Measurements from ENCODE around the gene PLEKHJ1. TPM values are rescaled to one million over a fixed set of nuclear protein-coding genes. Genes with fewer than 3 reads are reported as not detected.

Gene PLEKHJ1
- total and polyA plus RNA-seq, 2 of the 13 experiments (the other 11 are each of a cell fraction or from before 2014, with no cell fraction given): 70.5 to 130 TPM

DNA sequence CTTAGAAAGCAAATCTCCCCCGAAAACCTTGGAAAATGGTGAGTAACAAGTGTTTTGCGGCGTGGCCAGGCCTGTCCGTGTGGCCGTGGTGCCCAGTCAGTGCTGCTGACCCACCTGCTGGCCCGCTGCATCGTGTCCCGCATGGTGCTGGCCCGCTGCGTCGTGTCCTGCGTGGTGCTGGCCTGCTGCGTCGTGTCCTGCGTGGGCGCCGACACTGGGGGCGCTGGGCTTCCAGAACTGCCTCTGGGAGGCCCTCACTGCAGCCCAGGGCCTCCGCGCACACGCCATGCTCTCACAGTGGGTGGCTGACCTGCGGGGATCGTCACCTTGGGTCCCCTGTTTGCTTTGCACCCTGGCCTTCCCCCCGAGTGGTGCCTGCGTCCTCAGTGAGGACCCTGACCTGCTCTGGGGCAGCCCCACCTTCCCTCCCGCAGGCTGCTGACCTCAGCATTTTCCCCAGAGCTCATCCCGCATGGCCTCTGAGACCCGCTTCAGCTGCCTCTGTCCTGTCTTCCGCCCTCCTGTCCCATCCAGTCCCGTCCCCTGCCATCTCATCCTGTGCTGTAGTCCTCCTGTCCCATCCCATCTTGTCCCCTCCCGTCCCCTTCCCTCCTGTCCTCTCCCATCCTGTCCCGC, 10.6 kb downstream of the PLEKHJ1 start:
- Histone ChIP-seq H3K27me3 (ENCODE audit: control insufficient read depth in 1 of 2, insufficient read depth in 2 of 2, low read length in 2 of 2) (no peaks in the 10 kb centered on the region), H3K36me3 (replicated peaks in 1 of 2; ENCODE audit: control insufficient read depth in 1 of 2, insufficient read depth in 2 of 2, low read length in 2 of 2) (peaks cover 29 to 61% of the 10 kb centered on the region in 2 experiments; a peak in 4 of 5 replicates), H3K79me2 (ENCODE audit: insufficient read depth, low read length) (no peaks in the 10 kb centered on the region), H2AFZ (ENCODE audit: low read length) (no peak overlapping the region), H3K27ac (ENCODE audit: extremely low read length, insufficient read depth, low read length) (no peak overlapping the region), H3K9me3 (ENCODE audit: low read length) (no peaks in the 10 kb centered on the region), H3K4me3 (replicated peaks in 1 of 3; ENCODE audit: insufficient read depth in 1 of 3, low read depth in 2 of 3, low read length in 3 of 3) (no peak overlapping the region), H3K4me2 (ENCODE audit: low read depth, low read length) (no peak overlapping the region), H3K4me1 (ENCODE audit: insufficient read depth, low read length) (no peaks in the 10 kb centered on the region), H3K9ac (ENCODE audit: insufficient read depth, low read depth, low read length) (no peak overlapping the region), H4K20me1 (ENCODE audit: insufficient read depth, low read length) (no peaks in the 10 kb centered on the region)
- in situ Hi-C loops (cut with HindIII; ENCODE audit: extremely low pct_ligation_motif_present, low pct_unique_long_range_greater_than_20kb): no loop called here
- no peak for ATAC-seq
- no TSS peak for BruUV-seq (replicated peaks)
- DNase-seq (ENCODE audit: low spot score): no peak
- CTCF ChIA-PET (ENCODE audit: low intra/inter-chr PET ratio, low total read pairs): no interaction called here
- TF ChIP-seq SYNCRIP (IDR thresholded peaks at IDR 0.05; ENCODE audit: insufficient read depth, low read depth, low read length): no peak
- TF ChIP-seq, protein P1, sequence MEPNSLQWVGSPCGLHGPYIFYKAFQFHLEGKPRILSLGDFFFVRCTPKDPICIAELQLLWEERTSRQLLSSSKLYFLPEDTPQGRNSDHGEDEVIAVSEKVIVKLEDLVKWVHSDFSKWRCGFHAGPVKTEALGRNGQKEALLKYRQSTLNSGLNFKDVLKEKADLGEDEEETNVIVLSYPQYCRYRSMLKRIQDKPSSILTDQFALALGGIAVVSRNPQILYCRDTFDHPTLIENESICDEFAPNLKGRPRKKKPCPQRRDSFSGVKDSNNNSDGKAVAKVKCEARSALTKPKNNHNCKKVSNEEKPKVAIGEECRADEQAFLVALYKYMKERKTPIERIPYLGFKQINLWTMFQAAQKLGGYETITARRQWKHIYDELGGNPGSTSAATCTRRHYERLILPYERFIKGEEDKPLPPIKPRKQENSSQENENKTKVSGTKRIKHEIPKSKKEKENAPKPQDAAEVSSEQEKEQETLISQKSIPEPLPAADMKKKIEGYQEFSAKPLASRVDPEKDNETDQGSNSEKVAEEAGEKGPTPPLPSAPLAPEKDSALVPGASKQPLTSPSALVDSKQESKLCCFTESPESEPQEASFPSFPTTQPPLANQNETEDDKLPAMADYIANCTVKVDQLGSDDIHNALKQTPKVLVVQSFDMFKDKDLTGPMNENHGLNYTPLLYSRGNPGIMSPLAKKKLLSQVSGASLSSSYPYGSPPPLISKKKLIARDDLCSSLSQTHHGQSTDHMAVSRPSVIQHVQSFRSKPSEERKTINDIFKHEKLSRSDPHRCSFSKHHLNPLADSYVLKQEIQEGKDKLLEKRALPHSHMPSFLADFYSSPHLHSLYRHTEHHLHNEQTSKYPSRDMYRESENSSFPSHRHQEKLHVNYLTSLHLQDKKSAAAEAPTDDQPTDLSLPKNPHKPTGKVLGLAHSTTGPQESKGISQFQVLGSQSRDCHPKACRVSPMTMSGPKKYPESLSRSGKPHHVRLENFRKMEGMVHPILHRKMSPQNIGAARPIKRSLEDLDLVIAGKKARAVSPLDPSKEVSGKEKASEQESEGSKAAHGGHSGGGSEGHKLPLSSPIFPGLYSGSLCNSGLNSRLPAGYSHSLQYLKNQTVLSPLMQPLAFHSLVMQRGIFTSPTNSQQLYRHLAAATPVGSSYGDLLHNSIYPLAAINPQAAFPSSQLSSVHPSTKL (CRISPR knock-in tag; IDR thresholded peaks at IDR 0.05): no peak
- TF ChIP-seq, protein P2, sequence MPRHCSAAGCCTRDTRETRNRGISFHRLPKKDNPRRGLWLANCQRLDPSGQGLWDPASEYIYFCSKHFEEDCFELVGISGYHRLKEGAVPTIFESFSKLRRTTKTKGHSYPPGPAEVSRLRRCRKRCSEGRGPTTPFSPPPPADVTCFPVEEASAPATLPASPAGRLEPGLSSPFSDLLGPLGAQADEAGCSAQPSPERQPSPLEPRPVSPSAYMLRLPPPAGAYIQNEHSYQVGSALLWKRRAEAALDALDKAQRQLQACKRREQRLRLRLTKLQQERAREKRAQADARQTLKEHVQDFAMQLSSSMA (CRISPR knock-in tag; IDR thresholded peaks at IDR 0.05): no peak
- TF ChIP-seq TARDBP (CRISPR knock-in tag; IDR thresholded peaks at IDR 0.05): no peak
- no peak for TF ChIP-seq ATRX (CRISPR knock-in tag; IDR thresholded peaks at IDR 0.05; ENCODE audit: borderline replicate concordance)
- TF ChIP-seq, protein P3, sequence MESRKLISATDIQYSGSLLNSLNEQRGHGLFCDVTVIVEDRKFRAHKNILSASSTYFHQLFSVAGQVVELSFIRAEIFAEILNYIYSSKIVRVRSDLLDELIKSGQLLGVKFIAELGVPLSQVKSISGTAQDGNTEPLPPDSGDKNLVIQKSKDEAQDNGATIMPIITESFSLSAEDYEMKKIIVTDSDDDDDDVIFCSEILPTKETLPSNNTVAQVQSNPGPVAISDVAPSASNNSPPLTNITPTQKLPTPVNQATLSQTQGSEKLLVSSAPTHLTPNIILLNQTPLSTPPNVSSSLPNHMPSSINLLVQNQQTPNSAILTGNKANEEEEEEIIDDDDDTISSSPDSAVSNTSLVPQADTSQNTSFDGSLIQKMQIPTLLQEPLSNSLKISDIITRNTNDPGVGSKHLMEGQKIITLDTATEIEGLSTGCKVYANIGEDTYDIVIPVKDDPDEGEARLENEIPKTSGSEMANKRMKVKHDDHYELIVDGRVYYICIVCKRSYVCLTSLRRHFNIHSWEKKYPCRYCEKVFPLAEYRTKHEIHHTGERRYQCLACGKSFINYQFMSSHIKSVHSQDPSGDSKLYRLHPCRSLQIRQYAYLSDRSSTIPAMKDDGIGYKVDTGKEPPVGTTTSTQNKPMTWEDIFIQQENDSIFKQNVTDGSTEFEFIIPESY (CRISPR knock-in tag; IDR thresholded peaks at IDR 0.05): peak; percentile 95
- no peak for TF ChIP-seq ZNF720 (CRISPR knock-in tag; IDR thresholded peaks at IDR 0.05)
- no peak for TF ChIP-seq JUNB (CRISPR knock-in tag; IDR thresholded peaks at IDR 0.05; ENCODE audit: borderline replicate concordance)
- TF ChIP-seq MAFF (IDR thresholded peaks at IDR 0.05; ENCODE audit: low read depth, low read length): peak; percentile 96
- TF ChIP-seq NPAS2 (CRISPR knock-in tag; IDR thresholded peaks at IDR 0.05; ENCODE audit: borderline replicate concordance): no peak
- TF ChIP-seq MAFK (conservative IDR thresholded peaks at IDR 0.05 in 1 of 2, IDR thresholded peaks at IDR 0.05 in 1 of 2; ENCODE audit: low read length in 2 of 2): peak; percentile 98 to 99
- TF ChIP-seq SAP130 (CRISPR knock-in tag; IDR thresholded peaks at IDR 0.05; ENCODE audit: low read depth): no peak
- TF ChIP-seq, protein P4, sequence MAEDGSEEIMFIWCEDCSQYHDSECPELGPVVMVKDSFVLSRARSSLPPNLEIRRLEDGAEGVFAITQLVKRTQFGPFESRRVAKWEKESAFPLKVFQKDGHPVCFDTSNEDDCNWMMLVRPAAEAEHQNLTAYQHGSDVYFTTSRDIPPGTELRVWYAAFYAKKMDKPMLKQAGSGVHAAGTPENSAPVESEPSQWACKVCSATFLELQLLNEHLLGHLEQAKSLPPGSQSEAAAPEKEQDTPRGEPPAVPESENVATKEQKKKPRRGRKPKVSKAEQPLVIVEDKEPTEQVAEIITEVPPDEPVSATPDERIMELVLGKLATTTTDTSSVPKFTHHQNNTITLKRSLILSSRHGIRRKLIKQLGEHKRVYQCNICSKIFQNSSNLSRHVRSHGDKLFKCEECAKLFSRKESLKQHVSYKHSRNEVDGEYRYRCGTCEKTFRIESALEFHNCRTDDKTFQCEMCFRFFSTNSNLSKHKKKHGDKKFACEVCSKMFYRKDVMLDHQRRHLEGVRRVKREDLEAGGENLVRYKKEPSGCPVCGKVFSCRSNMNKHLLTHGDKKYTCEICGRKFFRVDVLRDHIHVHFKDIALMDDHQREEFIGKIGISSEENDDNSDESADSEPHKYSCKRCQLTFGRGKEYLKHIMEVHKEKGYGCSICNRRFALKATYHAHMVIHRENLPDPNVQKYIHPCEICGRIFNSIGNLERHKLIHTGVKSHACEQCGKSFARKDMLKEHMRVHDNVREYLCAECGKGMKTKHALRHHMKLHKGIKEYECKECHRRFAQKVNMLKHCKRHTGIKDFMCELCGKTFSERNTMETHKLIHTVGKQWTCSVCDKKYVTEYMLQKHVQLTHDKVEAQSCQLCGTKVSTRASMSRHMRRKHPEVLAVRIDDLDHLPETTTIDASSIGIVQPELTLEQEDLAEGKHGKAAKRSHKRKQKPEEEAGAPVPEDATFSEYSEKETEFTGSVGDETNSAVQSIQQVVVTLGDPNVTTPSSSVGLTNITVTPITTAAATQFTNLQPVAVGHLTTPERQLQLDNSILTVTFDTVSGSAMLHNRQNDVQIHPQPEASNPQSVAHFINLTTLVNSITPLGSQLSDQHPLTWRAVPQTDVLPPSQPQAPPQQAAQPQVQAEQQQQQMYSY (CRISPR knock-in tag; IDR thresholded peaks at IDR 0.05): no peak
- no peak for TF ChIP-seq ZNF780A (CRISPR knock-in tag; IDR thresholded peaks at IDR 0.05)
- no peak for TF ChIP-seq ZNF605 (CRISPR knock-in tag; IDR thresholded peaks at IDR 0.05)
- FAIRE-seq: no peak
- 97% methylated on average over 32 of the region's 32 CpGs for WGBS (ENCODE audit: low lambda C conversion rate)
- intact Hi-C loops (cut with micrococcal nuclease; ENCODE audit: unreplicated experiment): no loop called here
- POLR2A ChIA-PET: no interaction called here
